ENCODE data around the gene DSC1.

Gene DSC1, protein sequence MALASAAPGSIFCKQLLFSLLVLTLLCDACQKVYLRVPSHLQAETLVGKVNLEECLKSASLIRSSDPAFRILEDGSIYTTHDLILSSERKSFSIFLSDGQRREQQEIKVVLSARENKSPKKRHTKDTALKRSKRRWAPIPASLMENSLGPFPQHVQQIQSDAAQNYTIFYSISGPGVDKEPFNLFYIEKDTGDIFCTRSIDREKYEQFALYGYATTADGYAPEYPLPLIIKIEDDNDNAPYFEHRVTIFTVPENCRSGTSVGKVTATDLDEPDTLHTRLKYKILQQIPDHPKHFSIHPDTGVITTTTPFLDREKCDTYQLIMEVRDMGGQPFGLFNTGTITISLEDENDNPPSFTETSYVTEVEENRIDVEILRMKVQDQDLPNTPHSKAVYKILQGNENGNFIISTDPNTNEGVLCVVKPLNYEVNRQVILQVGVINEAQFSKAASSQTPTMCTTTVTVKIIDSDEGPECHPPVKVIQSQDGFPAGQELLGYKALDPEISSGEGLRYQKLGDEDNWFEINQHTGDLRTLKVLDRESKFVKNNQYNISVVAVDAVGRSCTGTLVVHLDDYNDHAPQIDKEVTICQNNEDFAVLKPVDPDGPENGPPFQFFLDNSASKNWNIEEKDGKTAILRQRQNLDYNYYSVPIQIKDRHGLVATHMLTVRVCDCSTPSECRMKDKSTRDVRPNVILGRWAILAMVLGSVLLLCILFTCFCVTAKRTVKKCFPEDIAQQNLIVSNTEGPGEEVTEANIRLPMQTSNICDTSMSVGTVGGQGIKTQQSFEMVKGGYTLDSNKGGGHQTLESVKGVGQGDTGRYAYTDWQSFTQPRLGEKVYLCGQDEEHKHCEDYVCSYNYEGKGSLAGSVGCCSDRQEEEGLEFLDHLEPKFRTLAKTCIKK

DNA sequence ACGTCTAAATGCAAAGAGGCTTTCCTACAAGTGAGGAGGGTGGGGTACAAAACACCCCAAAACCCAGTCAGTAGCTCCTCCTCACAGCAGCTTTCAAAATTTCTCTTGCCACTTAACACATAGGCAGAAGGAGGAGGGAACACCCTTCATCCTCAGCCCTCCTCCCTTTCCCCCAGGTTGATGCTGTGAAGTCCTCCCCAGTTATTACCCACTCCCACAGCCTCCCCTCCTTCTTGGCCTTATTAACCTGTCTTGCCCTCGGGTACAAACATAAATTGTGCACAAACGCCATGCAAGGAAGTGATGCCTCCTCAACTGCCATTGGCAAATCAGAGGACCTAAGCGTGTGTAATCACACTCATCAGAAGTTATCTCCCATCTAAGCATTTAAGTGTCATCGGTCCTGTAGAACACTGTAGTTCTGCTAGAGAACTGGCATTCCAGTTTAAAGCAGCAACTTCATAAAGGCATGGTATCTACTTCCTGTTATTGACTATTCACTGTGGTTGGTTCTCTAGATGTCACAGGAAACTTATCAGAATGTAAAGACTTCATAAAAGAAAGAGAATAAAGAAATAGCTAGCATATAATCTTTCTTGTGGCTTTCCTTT, at the start of gene DSC1:
DSC1 (minus strand) TSS at position 32 of the 611 bp plus-strand sequence. CDS start 262 bp downstream, outside the sequence.
- ChIA-PET POLR2A (ENCODE audit: low non-redundant PET) (no interaction called here), CTCF (interaction anchor here (0.7 kb wide), 1 partner anchor 78 kb away, joined by 4 read pairs; no protein-coding TSS in a partner anchor)
- H3K27ac ChIP-seq: peak within 1 kb of the TSS; percentile 71
- TF ChIP-seq CTCF (conservative IDR thresholded peaks at IDR 0.05; ENCODE audit: low read depth): no peak
- DNase-seq (ENCODE audit: low spot score): no peak

- no peak for DNase-seq (ENCODE audit: low spot score)
- CTCF ChIA-PET: no interaction called here
- no peak overlapping the region for H3K27ac ChIP-seq
- TF ChIP-seq CTCF (conservative IDR thresholded peaks at IDR 0.05; ENCODE audit: low read depth): no peak
- POLR2A ChIA-PET (ENCODE audit: low non-redundant PET): no interaction called here
Measured at GRCh38 chr18:31211047-31211446, 48.4 kb upstream of the DSC1 start.

GRCh38 chr18:31209041-31209440, 46.4 kb upstream of the DSC1 start:
- no peak for DNase-seq (ENCODE audit: low spot score)
- no peak overlapping the region for H3K27ac ChIP-seq
- CTCF ChIA-PET: no interaction called here
- no peak for TF ChIP-seq CTCF (conservative IDR thresholded peaks at IDR 0.05; ENCODE audit: low read depth)
- POLR2A ChIA-PET (ENCODE audit: low non-redundant PET): no interaction called here

DNA sequence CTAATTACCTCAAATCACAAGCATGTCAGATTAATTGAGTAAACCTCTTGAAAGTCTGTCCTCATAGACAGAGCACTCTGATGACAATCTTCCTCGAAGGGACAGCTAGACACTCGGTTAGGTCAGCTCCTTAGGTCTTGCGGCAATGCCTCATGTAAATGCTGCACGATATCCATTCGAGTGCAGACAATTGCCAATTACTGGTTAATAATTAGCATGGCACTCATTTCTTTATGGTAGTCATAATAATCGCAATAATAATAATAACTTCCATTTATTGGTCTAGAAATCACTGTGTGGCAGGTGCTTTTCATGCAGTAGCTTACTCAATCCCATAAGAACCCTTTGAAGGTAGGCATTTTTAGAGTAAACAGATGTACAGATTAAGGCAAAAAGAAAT, 44.7 kb upstream of the DSC1 start:
- no peak for DNase-seq (ENCODE audit: low spot score)
- ChIA-PET POLR2A (ENCODE audit: low non-redundant PET) (no interaction called here), CTCF (interaction anchor here (0.6 to 1.2 kb wide), 4 partner anchors 35 to 927 kb away, joined by 3 read pairs; no protein-coding TSS in a partner anchor)
- H3K27ac ChIP-seq: peak overlapping the region; percentile 75
- TF ChIP-seq CTCF (conservative IDR thresholded peaks at IDR 0.05; ENCODE audit: low read depth): no peak

GRCh38 chr18:31206787-31207381, 44.2 kb upstream of the DSC1 start:
- peak; percentile 46 for TF ChIP-seq CTCF (conservative IDR thresholded peaks at IDR 0.05; ENCODE audit: low read depth)
- POLR2A ChIA-PET (ENCODE audit: low non-redundant PET): no interaction called here
- peak; percentile 67 for DNase-seq (ENCODE audit: low spot score)
- CTCF ChIA-PET: interaction anchor here (0.6 to 1.2 kb wide), 6 partner anchors 35 to 926 kb away, joined by 3 read pairs; no protein-coding TSS in a partner anchor
- H3K27ac ChIP-seq: peak overlapping the region; percentile 75

- ChIA-PET CTCF (interaction anchor here (0.6 to 1.2 kb wide), 3 partner anchors 39 to 109 kb away, joined by 3 read pairs; no protein-coding TSS in a partner anchor), POLR2A (ENCODE audit: low non-redundant PET) (no interaction called here)
- no peak overlapping the region for H3K27ac ChIP-seq
- no peak for TF ChIP-seq CTCF (conservative IDR thresholded peaks at IDR 0.05; ENCODE audit: low read depth)
- DNase-seq (ENCODE audit: low spot score): no peak
Measured at GRCh38 chr18:31206071-31206470, 43.4 kb upstream of the DSC1 start.
